Omental fat pad (tissue), 4 donors: ENCODE results near the gene INSC. TPM values are rescaled to one million over a fixed set of nuclear protein-coding genes. Genes with fewer than 3 reads are reported as not detected.

ENCODE experiments used
- ATAC-seq: fragments of 150-250 bp; one replicate; pipeline ENCODE4 v1.9.1; 2016; ENCODE audit warnings: mild to moderate bottlenecking, moderate library complexity; ENCODE audit not compliant: low FRiP score
- DNase-seq: peaks from one replicate; pipeline ENCODE4 v3.0.0-alpha.2; 2019; ENCODE audit warnings: low spot score
- CTCF ChIP-seq, 3 donors: fragments of 450-650 bp; IDR thresholded peaks; one replicate each; pipeline ENCODE4 v1.5.1; 2016 to 2017; ENCODE audit warnings: antibody characterized with exemption in 3 of 3, mild to moderate bottlenecking in 3 of 3, moderate library complexity in 2 of 3
- total RNA-seq, 4 donors: library from RNA; depleted of rRNA; stranded (reverse); fragments of >200 nt; gene quantifications; one replicate each; pipeline ENCODE4 v1.1.0, GENCODE V29; 2016

INSC gene
- total RNA-seq, 4 donors from 2014 or later, result 3.0 TPM; not detected in 3

DNA sequence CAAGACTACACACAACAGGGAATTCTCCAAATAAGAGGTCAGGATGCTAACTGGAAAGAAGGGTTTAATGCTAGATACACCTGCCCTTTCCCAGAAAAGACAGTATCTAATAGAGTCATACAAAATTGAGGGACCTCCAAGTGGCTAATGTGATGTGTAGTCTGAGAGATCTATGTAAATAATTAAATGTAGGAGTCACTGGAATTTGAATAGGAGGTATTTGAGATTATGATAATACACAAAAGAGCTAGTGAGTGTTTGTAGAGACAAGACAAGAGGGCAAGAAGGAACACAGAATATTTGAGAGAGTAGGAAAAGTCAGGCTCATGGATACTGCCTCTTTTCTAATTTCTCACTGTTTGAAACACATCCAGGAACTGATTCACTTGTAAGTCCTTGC lies 15.5 kb upstream of the INSC start:
- DNase-seq (no peak), ATAC-seq (no peak)
- TF ChIP-seq CTCF (IDR thresholded peaks at IDR 0.05), result no peak

DNA sequence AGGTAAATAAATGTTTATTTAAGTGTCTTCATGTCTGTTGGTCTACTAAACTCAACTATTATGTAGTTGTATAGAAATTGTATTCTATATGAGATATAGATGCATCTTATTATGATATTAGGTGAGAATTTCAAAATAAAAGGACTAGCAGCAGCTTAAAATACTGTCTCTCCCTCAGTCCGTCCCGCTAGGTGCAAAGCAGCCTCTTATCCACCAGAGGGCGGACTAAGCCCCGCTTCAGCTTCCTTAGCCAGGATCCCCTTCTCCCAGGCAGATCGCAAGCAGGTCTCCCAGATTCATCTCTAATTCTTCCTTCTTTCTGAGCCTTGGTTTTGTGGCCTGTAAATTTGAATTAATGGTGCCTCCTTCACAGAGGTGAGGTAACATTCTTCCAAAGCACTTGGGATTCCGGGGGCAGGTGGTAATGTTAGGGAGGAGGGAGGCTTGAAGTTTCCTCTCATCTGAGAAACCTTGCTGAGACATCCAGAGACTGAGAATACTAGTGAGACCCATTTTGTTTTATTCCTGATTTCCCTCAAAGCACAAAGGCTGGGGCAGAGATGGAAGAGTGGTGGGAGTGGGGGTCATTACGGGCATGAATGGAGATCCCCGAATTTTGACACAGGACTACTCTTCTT lies 13.5 kb upstream of the INSC start:
- no peak for DNase-seq
- ATAC-seq, result peak; percentile 42
- TF ChIP-seq CTCF (IDR thresholded peaks at IDR 0.05), result peak in 2 of 3 donors; percentile 10 to 34

DNA sequence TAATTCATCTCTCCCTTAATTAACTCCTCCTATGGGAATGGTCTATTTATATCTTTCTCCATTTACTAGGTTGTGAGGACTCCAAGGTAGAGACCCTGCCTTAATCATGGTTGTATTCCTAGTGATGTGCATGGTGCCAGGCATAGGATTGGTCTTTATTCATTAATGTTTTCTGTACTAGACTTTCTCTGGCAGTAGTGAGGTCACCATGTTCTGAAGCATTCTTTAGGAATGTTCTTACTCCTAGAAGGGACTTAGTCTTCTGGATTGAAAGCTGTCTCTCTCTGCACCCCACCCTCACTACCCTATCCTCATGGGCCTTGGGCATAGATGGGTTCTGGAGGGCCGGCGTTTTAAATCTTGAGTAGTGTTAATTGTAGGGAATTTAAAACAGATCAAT lies 10.6 kb upstream of the INSC start:
- ATAC-seq (no peak), DNase-seq (no peak)
- TF ChIP-seq CTCF (IDR thresholded peaks at IDR 0.05), result no peak

DNA sequence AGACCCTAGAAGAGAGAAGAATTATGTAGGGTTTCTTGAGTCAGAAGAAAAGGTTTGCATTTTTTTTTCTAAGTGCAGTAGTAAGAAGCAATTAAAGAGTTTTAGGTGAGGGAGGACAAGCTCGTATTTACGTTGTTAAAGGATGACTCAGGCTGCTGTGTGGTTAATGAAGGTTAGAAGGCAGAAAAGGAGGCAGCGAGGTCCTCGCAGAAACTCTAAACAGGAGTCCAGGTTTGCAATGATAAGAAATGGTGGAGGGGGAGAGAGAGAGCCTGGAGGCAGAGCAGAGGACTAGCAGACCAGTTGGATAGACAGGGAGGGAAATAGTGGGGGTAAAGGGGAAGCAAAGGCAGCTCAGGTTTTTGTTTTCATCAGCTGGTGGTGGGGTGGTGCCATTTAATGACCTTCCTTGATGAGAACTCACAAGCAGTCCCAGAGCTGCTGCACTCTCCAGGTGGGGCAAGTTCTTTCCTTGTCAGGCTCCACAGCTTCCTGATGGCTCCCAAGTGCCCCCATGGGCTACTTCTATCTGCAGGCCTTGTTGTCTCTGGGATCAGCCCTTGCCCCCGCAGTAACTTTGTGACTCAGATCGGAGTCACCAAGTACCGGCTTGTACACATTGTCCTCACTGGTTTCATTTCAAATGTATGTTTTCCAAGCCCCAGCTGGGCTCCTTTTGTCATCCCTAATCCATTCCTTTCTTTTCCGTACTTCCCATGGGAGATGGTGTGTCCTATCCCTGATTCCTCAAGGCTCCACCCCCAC lies 8.3 kb upstream of the INSC start:
- no peak for DNase-seq
- ATAC-seq, result no peak

GRCh38 chr11:15107730-15108515 lies 6.8 kb upstream of the INSC start:
- no peak for TF ChIP-seq CTCF (IDR thresholded peaks at IDR 0.05)
- ATAC-seq (no peak), DNase-seq (no peak)

More for the DNA sequence above, 8.3 kb upstream of the INSC start:
- no peak for TF ChIP-seq CTCF (IDR thresholded peaks at IDR 0.05)

DNA sequence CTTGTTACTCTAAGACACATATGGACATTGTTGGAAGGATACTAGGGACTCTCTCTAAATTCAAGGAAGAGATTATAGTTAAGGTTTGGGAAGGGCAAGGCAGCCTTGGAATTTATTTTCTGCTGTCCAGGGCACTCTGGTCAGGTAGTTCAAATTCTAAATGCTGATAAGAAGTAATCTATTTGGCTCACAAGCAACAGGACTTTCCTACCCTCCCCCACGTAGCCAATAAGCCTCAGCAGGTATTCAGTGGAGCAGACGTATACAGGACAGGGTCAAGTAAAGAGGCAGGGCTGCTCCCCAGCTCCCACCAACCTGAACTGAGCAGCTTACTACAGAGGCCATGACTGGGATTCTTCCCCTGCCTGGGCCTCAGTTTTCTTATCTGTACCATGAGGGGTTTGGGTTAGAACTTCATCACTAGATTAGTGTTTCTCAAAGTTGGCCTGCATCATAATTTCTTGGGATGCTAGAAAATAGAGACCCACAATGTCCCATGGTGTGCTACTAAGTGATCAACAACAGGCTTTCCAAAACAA lies 6.1 kb upstream of the INSC start:
- ATAC-seq (no peak), DNase-seq (no peak)
- TF ChIP-seq CTCF (IDR thresholded peaks at IDR 0.05), result no peak
